CD4-positive, alpha-beta T cell (primary cell): ENCODE results near the gene CRYBB1. TPM values are rescaled to one million over a fixed set of nuclear protein-coding genes. Genes with fewer than 3 reads are reported as not detected.
"Not testable (repeated sequence)": the region's sequence is repeated elsewhere in the genome, so short reads cannot be mapped to it uniquely, and the experiment has no call there.

ENCODE experiments used
- ATAC-seq: fragments of 200-7000 bp; cut with Tn5 transposase; one replicate; pipeline ENCODE4 v1.10.0; 2022; ENCODE audit warnings: mild to moderate bottlenecking; ENCODE audit not compliant: poor library complexity
- CTCF ChIA-PET: fragments of 350-600 bp; sonication (Branson Sonifier 250); formaldehyde crosslinking; loops from one replicate; lab custom pipeline; 2021; ENCODE audit warnings: antibody characterized with exemption, inconsistent platforms; lab: Charles Lee
- POLR2A ChIA-PET: fragments of 350-600 bp; sonication (Branson Sonifier 250); formaldehyde crosslinking; loops from one replicate; lab custom pipeline; 2021; ENCODE audit warnings: antibody characterized with exemption, inconsistent platforms; lab: Charles Lee
- DNase-seq, 14 experiments: peaks; one replicate each; pipeline ENCODE4 v3.0.0-alpha.2; 2013 to 2020; ENCODE audit warnings: mixed read lengths in 2 of 14
- H3K27ac ChIP-seq, 2 donors: one replicate each; pipeline versions ENCODE4 v1.5.1 to v1.7.0; 2013; ENCODE audit warnings: low read length in 2 of 2, low read depth in 1 of 2, mild to moderate bottlenecking in 1 of 2
- H3K27me3 ChIP-seq, 2 experiments: 1 replicate in 1 of 2; 2 replicates in 1 of 2; pipeline versions ENCODE4 v1.6.1 to v1.7.0; 2013; ENCODE audit warnings: low read length in 2 of 2, control low read depth in 1 of 2, mild to moderate bottlenecking in 1 of 2, moderate library complexity in 1 of 2; ENCODE audit not compliant: insufficient read depth in 2 of 2, control insufficient read depth in 1 of 2
- H3K36me3 ChIP-seq: one replicate; pipeline ENCODE4 v1.6.1; 2013; ENCODE audit warnings: low read length, control low read depth; ENCODE audit not compliant: insufficient read depth
- H3K4me1 ChIP-seq: one replicate; pipeline ENCODE4 v1.6.1; 2013; ENCODE audit warnings: low read length, control low read depth; ENCODE audit not compliant: insufficient read depth
- H3K4me3 ChIP-seq: one replicate; pipeline ENCODE4 v1.5.1; 2013; ENCODE audit warnings: mild to moderate bottlenecking, low read length, moderate library complexity
- H3K9me3 ChIP-seq, 2 experiments: 1 replicate in 1 of 2; 2 replicates in 1 of 2; pipeline versions ENCODE4 v1.6.1 to v1.7.0; 2013; ENCODE audit warnings: low read length in 2 of 2, mild to moderate bottlenecking in 2 of 2, control low read depth in 1 of 2, moderate library complexity in 1 of 2; ENCODE audit not compliant: control insufficient read depth in 1 of 2, insufficient read depth in 1 of 2
- H3K27ac Mint-ChIP-seq: one replicate; pipeline ENCODE4 v1.8.0; 2020; ENCODE audit warnings: mixed read lengths
- H3K27me3 Mint-ChIP-seq: one replicate; pipeline ENCODE4 v1.8.0; 2021; ENCODE audit warnings: mixed read lengths
- H3K36me3 Mint-ChIP-seq: one replicate; pipeline ENCODE4 v1.8.0; 2021; ENCODE audit warnings: low read depth, mixed read lengths
- H3K4me1 Mint-ChIP-seq: one replicate; pipeline ENCODE4 v1.8.0; 2021; ENCODE audit warnings: low read depth, mixed read lengths
- H3K4me3 Mint-ChIP-seq: one replicate; pipeline ENCODE4 v1.8.0; 2020; ENCODE audit warnings: mild to moderate bottlenecking, mixed read lengths
- H3K9me3 Mint-ChIP-seq: one replicate; pipeline ENCODE4 v1.8.0; 2020; ENCODE audit warnings: mixed read lengths
- CTCF ChIP-seq: fragments of 200-600 bp; IDR thresholded peaks from one replicate; pipeline ENCODE4 v1.8.0; 2022; ENCODE audit warnings: antibody characterized with exemption, mild to moderate bottlenecking
- intact Hi-C, 2 experiments: fragments of 100-400 bp; cut with DNase I in 1 of 2; cut with micrococcal nuclease in 1 of 2; formaldehyde crosslinking; loops; one replicate each; pipeline versions ENCODE4 v1.15.1 to v1.9.0; 2023 to 2025; cut with DNase I, micrococcal nuclease
- total RNA-seq, 174 experiments: library from RNA in 2 of 174; stranded (reverse) in 2 of 174; gene quantifications; one replicate each; pipeline ENCODE4 v1.2.3 and lab custom pipeline; 2021 to 2026

The CRYBB1 gene
- total RNA-seq, 2 experiments from 2014 or later = not detected

- Histone ChIP-seq H3K36me3 (no peaks in the 10 kb centered on the region), H3K27me3 (no peaks in the 10 kb centered on the region), H3K4me1 (peaks cover 6% of the 10 kb centered on the region), H3K9me3 (no peaks in the 10 kb centered on the region), H3K4me3 (no peak overlapping the region), H3K27ac (no peak overlapping the region)
- no peak overlapping the region for H3K27ac Mint-ChIP-seq
- no peak for ATAC-seq
- no peaks in the 10 kb centered on the region for H3K4me1 Mint-ChIP-seq
- no peak overlapping the region for H3K4me3 Mint-ChIP-seq
- H3K27me3 Mint-ChIP-seq = no peaks in the 10 kb centered on the region
- POLR2A ChIA-PET = no interaction called here
- DNase-seq = no peak
- no peak for TF ChIP-seq CTCF
- no peaks in the 10 kb centered on the region for H3K9me3 Mint-ChIP-seq
- CTCF ChIA-PET = no interaction called here
- H3K36me3 Mint-ChIP-seq = no peaks in the 10 kb centered on the region
- intact Hi-C loops = no loop called here
Measured at GRCh38 chr22:26615830-26616435, 1.9 kb downstream of the CRYBB1 start.

- Mint-ChIP-seq H3K27ac (no peak overlapping the region), H3K36me3 (no peaks in the 10 kb centered on the region), H3K4me3 (no peak overlapping the region), H3K9me3 (no peaks in the 10 kb centered on the region), H3K4me1 (peaks cover 7% of the 10 kb centered on the region), H3K27me3 (no peaks in the 10 kb centered on the region)
- no peaks in the 10 kb centered on the region for H3K36me3 ChIP-seq
- TF ChIP-seq CTCF = no peak
- no peaks in the 10 kb centered on the region for H3K27me3 ChIP-seq
- ATAC-seq = no peak
- no peaks in the 10 kb centered on the region for H3K9me3 ChIP-seq
- no peak for DNase-seq
- ChIA-PET CTCF (no interaction called here), POLR2A (no interaction called here)
- intact Hi-C loops = no loop called here
- no peak overlapping the region for H3K4me3 ChIP-seq
- H3K4me1 ChIP-seq = peaks cover 14% of the 10 kb centered on the region
- H3K27ac ChIP-seq = no peak overlapping the region
Measured at GRCh38 chr22:26615149-26615548, 2.7 kb downstream of the CRYBB1 start.

GRCh38 chr22:26614322-26614721 is 3.5 kb downstream of the CRYBB1 start:
- Mint-ChIP-seq H3K4me1 (peaks cover 9% of the 10 kb centered on the region), H3K27me3 (no peaks in the 10 kb centered on the region), H3K27ac (no peak overlapping the region), H3K4me3 (no peak overlapping the region), H3K36me3 (no peaks in the 10 kb centered on the region), H3K9me3 (no peaks in the 10 kb centered on the region)
- H3K4me3 ChIP-seq = no peak overlapping the region
- ChIA-PET CTCF (no interaction called here), POLR2A (no interaction called here)
- H3K4me1 ChIP-seq = peaks cover 22% of the 10 kb centered on the region
- no peak for TF ChIP-seq CTCF
- H3K27me3 ChIP-seq = no peaks in the 10 kb centered on the region
- no peak for ATAC-seq
- no peak overlapping the region for H3K27ac ChIP-seq
- DNase-seq = no peak
- intact Hi-C loops = no loop called here
- H3K9me3 ChIP-seq = no peaks in the 10 kb centered on the region
- H3K36me3 ChIP-seq = no peaks in the 10 kb centered on the region

GRCh38 chr22:26613753-26614152 is 4.1 kb downstream of the CRYBB1 start:
- CTCF ChIA-PET, H3K4me3 ChIP-seq: not testable (repeated sequence)

More at GRCh38 chr22:26613753-26614152, 4.1 kb downstream of the CRYBB1 start:
- H3K4me1 Mint-ChIP-seq, H3K9me3 ChIP-seq, H3K4me3 Mint-ChIP-seq, intact Hi-C loops, H3K27me3 Mint-ChIP-seq, H3K27ac Mint-ChIP-seq, H3K27ac ChIP-seq, DNase-seq, H3K27me3 ChIP-seq, ATAC-seq, H3K36me3 Mint-ChIP-seq, H3K36me3 ChIP-seq, H3K9me3 Mint-ChIP-seq, POLR2A ChIA-PET: not testable (repeated sequence)
- H3K4me1 ChIP-seq = peaks cover 22% of the 10 kb centered on the region
